Astrocyte (in vitro differentiated cells and primary cell): Measurements from ENCODE around the gene BSG.

Source experiments
- EZH2 ChIP-seq: IDR thresholded peaks from 2 replicates; pipeline ENCODE4 v1.6.1; 2012; ENCODE audit warnings: mild to moderate bottlenecking, low read length, inconsistent platforms; ENCODE audit not compliant: insufficient read depth
- TF ChIP-seq, protein P1 (sequence below): IDR thresholded peaks from 2 replicates; pipeline ENCODE4 v1.5.1; 2011; ENCODE audit warnings: low read depth, mild to moderate bottlenecking, inconsistent platforms, low read length, moderate library complexity; ENCODE audit not compliant: insufficient read depth

DNA sequence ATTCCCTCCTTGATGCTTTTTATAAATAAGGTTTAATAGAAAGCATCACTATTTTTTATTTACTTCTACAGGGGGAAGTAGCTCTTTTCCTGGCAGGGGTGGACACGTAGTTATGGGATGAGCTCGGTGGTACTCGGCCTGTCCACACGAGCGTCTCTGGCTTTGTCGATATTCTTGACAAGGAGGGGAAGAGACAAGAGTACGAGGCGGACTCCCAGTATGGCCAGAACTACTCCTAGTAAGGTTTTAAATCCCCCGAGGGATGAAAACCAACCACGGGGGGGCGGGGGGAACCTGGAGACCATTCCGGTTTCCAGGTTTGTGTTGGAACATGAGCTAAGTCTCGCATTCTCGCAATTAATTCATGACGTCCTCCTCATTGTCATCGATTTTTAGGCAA lies 5.6 kb upstream of the BSG start:
- TF ChIP-seq, protein P1, sequence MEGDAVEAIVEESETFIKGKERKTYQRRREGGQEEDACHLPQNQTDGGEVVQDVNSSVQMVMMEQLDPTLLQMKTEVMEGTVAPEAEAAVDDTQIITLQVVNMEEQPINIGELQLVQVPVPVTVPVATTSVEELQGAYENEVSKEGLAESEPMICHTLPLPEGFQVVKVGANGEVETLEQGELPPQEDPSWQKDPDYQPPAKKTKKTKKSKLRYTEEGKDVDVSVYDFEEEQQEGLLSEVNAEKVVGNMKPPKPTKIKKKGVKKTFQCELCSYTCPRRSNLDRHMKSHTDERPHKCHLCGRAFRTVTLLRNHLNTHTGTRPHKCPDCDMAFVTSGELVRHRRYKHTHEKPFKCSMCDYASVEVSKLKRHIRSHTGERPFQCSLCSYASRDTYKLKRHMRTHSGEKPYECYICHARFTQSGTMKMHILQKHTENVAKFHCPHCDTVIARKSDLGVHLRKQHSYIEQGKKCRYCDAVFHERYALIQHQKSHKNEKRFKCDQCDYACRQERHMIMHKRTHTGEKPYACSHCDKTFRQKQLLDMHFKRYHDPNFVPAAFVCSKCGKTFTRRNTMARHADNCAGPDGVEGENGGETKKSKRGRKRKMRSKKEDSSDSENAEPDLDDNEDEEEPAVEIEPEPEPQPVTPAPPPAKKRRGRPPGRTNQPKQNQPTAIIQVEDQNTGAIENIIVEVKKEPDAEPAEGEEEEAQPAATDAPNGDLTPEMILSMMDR: no peak
- no peak for TF ChIP-seq EZH2
